ENCODE measurements around the gene LAMC1.

Gene LAMC1

GRCh38 chr1:183105449-183105848 lies 82.2 kb downstream of the LAMC1 start:
- no peak for DNase-seq (ENCODE audit: low spot score)

DNA sequence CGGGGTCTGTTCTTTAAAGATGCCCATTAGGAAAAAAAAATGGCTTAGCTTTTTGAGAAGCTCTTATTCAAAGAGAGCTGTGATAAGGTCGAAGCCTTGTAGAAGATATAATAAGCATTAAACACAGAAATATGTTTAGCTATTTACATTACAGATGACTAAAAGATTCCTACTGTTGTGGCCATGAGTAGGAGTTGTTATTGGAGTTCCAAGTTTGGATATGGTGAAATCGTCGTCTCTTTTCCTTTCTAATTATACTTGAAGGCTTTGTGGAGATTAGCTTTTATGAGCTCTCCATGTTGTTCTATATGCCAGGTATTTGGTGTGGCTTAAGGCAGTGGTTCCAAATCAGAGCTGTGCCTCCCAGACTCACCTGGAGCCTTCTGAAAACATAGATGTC lies 82.9 kb downstream of the LAMC1 start:
- DNase-seq (ENCODE audit: low spot score), result no peak

- DNase-seq (ENCODE audit: low spot score), result no peak
These were observed 83.5 kb downstream of the LAMC1 start for GRCh38 chr1:183106746-183107145.

DNA sequence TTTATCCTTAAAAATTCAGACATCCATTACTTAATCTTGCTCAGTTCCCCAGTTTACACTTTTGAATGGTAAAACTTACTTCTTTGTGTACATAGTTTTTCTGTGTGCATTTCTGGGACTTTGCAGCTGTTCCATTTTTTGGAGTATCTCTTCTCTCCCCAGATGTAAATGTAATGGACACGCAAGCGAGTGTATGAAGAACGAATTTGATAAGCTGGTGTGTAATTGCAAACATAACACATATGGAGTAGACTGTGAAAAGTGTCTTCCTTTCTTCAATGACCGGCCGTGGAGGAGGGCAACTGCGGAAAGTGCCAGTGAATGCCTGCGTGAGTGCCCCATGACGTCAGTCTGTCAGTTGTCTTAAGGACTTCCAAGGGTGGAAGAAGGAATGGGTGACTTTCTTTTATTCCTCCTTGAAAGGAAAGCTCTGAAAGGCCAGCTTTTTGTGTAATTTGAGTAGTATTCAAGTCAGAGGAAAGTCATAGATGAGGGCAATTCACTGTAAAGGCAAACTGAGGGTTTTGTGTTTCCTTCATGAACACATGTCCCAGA lies 87.2 kb downstream of the LAMC1 start:
- no peak for DNase-seq (ENCODE audit: low spot score)

GRCh38 chr1:183114441-183114840 lies 91.2 kb downstream of the LAMC1 start:
- no peak for DNase-seq (ENCODE audit: low spot score)

GRCh38 chr1:183116416-183116815 lies 93.2 kb downstream of the LAMC1 start:
- no peak for DNase-seq (ENCODE audit: low spot score)

GRCh38 chr1:183121609-183122008 lies 98.4 kb downstream of the LAMC1 start:
- DNase-seq (ENCODE audit: low spot score), result no peak

DNA sequence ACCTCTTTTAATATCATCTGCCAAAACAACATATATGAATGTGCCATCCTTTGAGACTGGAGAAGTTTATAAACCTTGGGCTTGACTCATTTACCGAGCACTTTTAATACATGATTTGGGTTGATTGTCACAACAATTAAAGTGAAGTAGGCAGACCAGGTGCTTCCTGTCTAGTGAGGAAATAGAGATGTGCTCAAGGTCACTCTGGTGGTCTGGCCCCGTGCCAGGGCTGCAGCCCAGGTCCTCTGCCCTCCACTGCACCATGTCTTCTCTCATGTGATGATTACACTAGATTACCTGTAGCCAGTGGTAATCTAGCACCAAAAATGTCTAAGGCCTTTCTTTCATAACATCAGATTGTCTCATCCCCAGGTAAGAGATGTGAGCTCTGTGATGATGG lies 101.0 kb downstream of the LAMC1 start:
- DNase-seq (ENCODE audit: low spot score), result no peak

DNA sequence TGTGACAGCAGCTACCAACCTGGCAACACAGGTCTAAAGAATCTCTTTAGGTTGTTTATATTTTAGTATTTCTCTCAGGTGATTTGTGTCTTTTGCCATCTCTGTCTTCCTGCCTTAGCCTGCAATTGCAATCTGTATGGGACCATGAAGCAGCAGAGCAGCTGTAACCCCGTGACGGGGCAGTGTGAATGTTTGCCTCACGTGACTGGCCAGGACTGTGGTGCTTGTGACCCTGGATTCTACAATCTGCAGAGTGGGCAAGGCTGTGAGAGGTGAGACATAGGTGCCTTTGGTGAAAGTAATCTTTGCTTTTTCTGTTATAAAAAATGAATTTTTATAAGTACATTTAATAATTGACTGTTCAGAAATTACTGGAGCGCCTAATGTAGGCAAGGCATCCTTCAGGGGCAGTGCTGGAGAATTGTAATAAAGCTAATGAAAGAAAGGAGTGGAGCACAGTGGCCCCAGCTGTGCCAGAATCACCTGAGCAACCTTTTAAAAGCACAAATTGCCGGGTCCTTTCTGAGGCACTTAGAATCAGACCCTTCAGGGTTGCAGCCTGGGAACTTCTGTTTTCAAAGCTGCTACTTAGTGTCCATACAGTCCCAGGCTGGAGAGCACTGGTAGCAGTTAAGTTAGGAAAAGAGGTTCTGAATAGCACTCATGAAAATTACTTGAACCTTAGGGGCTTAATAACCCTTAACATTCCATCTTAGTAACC lies 102.2 kb downstream of the LAMC1 start:
- no peak for DNase-seq (ENCODE audit: low spot score)

DNA sequence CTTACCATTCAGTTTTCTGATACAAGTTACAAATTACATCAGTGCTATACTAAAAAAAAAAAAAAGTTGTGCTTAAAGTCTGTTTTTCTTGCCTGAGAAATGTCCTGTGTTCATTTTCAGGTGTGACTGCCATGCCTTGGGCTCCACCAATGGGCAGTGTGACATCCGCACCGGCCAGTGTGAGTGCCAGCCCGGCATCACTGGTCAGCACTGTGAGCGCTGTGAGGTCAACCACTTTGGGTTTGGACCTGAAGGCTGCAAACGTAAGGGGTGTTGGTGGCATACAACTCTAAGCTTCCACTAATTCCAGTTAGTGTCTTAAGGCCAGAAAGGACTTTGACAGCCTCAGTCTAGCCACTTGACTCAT lies 102.8 kb downstream of the LAMC1 start:
- no peak for DNase-seq (ENCODE audit: low spot score)

GRCh38 chr1:183126528-183126927 lies 103.3 kb downstream of the LAMC1 start:
- no peak for DNase-seq (ENCODE audit: low spot score)

DNA sequence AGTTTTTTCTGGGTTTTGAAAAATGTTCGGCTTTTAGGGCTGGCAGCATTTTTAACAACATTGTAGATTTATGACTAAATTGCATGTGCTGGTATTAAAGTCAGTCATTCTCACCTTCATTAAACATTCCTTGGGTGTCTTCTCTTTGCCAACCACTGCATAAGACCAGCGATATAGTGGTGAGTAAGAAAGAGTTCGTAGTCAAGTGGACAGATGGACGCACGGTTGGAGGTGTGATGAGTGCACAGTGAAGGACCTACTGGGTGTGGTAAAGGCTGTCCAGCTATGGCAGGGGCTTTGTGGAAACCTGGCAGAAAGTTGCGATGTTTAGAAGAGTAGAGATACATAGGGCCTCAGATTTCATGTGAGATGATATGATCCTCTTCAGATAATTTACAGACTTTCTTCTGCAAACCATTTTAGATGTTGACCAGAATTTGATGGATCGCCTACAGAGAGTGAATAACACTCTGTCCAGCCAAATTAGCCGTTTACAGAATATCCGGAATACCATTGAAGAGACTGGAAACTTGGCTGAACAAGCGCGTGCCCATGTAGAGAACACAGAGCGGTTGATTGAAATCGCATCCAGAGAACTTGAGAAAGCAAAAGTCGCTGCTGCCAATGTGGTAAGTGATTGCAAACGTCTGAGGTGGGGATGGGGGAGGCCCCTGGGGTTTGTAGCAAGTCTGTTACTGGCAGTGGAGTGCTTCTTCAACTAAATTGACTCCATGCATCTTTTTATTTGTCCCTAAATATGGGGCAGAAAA lies 106.9 kb downstream of the LAMC1 start:
- DNase-seq (ENCODE audit: low spot score), result no peak

DNA sequence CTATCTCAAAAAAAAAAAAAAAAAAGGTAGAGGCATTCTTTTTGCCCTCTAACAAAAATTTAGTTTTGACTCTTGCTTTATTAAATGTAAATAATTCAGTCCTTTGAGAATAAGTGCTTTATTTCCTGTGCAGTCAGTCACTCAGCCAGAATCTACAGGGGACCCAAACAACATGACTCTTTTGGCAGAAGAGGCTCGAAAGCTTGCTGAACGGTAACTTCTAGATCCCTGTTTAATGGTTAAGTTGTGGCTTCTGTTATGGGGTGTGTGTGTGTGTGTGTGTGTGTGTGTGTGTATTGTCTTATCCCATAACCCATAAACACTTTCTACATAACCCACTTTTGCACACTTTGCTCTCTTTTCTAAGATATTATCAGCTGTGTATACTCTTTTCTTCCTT lies 107.9 kb downstream of the LAMC1 start:
- no peak for DNase-seq (ENCODE audit: low spot score)

GRCh38 chr1:183135336-183135735 lies 112.1 kb downstream of the LAMC1 start:
- no peak for DNase-seq (ENCODE audit: low spot score)

- DNase-seq (ENCODE audit: low spot score), result no peak
These were observed 114.6 kb downstream of the LAMC1 start for GRCh38 chr1:183137782-183138181.

DNA sequence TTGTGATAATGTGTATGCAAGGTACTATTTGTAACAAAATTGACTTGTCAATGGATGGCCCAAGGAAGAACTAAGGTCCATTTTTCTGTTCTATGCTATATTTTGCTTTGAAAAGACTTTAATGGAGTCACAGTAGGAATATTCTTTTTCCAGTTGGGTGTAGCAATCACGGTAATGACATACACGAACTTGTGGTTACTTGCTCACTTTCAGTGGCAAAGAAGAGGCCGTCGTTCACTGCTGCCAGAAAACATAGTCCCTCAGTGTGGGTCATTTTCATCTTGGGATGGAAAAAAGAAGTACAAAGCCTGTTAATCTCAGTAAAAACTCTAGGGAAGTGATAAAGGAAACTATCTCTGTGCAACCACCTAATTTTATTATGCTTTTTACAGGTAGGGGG lies 115.1 kb downstream of the LAMC1 start:
- DNase-seq (ENCODE audit: low spot score), result no peak

DNA sequence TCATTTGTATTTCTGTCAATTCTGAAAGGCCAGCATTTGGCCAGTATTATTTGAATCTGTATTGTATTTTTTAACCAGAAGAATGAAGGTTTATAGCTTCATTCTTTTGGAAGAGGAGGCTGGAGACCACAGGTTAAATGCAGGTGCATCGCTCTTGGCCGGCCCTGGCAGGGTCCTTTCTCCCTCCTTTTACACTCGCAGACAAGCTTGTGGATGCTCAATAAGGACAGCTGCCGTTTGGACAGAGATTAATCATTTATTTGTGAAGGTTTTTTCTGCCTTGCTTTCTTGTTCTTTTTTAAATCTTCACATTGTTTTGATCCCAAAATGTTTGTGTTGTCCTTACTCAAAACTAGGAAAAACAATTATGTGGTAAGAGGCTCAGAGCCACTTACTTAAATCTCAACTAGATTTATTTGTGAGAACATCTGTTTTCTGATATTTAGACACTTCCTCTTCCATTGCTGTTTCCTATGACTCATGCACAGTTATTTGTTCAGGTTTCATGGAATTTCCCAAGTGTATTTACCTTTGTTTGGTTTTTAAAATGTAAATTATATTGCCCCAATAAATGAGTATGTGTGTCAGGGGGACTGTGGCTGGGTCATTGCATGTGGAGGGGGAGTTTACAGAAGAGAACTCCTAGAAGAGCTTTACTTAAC lies 116.2 kb downstream of the LAMC1 start:
- no peak for DNase-seq (ENCODE audit: low spot score)

GRCh38 chr1:183140633-183141032 lies 117.4 kb downstream of the LAMC1 start:
- DNase-seq (ENCODE audit: low spot score), result no peak

GRCh38 chr1:183142171-183142570 lies 119.0 kb downstream of the LAMC1 start:
- no peak for DNase-seq (ENCODE audit: low spot score)

- no peak for DNase-seq (ENCODE audit: low spot score)
These were observed 120.5 kb downstream of the LAMC1 start for GRCh38 chr1:183143576-183144315.

- DNase-seq (ENCODE audit: low spot score), result no peak
These were observed 121.5 kb downstream of the LAMC1 start for GRCh38 chr1:183144752-183145151.

DNA sequence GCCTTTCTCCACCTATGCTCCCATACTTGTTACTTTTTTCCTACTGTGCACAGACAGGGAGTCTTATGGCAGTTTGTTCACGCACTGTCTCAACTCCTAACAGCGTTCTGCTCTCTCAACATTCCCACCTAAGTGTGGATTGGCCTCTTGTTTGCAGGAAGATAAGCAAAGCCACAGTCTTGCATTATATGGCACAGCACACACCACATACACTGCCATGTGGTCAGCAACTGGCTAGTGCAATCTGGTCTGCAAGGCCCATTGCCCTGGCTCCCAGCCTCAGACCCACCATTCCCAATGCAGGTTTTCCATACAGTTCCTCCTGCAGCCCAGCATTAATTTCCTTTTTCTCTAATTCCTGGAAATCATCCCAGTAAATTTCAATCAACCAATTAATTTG lies 124.5 kb downstream of the LAMC1 start:
- no peak for DNase-seq (ENCODE audit: low spot score)

All from iPS-NIHi11 (cell line).